COR-L47 (cell line): ENCODE results near the gene MMP12.
"Not testable (repeated sequence)": the region's sequence is repeated elsewhere in the genome, so short reads cannot be mapped to it uniquely, and the experiment has no call there.

ENCODE experiments used
- DNase-seq: peaks from one replicate; lab custom pipeline; 2025; lab: John Stamatoyannopoulos, UW

Gene MMP12

DNA sequence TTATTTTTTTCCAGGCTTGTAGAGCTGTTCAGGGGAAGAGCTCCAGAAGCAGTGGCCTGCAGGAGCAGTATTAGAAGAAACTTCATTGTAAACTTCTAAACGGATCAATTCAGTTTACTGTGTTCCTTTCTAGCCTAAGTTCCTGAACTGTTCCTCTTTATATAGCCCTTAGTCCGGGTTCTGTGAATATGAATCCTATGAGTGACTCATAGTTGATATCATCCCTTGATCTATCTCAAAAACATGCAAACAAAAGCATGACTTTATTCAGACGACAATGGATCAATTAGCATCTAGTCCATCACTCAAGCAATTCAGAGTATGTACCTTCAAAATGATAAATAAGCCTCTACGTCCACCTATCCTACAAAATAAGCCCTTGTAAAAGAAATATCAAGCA is at the start of gene MMP12:
TSS of gene MMP12 (minus strand) at position 131 of the 400 bp plus-strand sequence. CDS start at position 86, 45 bp downstream.
- no peak for DNase-seq

DNA sequence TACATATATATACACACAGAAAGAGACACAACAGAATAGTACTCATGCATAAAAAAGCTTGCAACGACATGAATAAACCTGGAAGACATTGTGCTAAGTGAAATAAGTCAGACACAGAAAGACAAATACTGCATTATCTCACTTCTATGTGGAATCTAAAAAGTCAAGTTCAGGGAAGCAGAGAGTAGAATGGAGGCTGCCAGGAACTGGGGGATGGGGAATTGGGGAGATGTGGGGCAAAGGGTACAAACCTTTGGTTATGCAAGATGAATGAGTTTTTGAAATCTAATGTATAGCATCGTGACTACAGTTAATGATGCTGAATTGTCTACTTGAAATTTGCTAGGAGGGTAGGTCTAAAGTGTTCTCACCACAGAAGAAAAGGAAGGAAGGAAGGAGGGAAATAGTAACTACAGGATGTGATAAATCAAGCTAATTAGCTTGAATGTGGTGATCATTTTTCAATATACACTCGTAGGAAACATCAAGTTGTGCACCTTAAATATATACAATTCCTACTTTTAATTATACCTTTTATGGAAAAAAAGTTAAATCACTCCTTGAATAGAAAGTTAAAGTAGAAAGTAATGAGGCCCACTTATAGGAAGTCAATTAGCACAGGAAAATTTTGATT is 46.9 kb upstream of the MMP12 start:
- no peak for DNase-seq

DNA sequence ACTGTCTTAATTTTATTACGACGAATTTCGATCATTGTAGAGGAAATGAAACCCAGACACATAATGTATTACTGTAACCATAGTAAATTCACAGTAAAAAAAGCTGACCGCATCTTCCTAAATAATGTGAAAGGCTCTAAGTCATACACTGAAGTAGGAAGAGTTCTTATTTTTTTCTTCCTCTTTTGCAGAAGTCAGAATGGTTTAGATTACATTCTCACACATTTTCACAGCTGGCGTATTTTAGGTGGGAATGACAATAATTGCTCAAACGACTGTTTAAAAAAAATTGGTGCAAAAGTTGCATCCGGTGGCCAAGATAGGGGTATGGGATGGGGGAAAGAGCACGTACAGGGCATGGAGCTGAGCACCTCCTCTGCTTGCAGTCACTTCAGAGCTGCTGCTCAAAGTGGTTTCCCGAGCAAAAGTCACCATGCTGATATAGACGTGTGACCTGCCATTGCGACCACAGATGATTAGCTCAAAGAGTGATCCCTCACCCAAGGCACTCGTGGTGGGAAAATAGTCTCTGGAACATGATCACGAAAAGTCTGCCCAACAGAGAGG is 45.4 kb upstream of the MMP12 start:
- no peak for DNase-seq

DNA sequence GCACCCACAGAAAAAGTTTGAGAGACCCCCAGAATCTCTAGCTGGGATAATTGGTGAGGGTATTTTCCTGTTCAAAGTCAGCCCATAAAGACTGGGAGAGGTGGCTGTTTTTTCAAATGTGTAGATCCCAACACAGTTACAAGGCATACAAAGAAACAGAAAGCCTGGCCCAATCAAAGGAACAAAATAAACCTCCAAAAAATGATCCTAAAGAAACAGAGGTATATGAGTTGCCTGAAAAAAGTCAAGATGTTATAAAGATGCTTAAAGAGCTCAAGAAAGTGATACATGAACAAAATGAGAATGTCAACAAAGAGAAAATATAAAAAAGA is 40.2 kb upstream of the MMP12 start:
- no peak for DNase-seq

DNA sequence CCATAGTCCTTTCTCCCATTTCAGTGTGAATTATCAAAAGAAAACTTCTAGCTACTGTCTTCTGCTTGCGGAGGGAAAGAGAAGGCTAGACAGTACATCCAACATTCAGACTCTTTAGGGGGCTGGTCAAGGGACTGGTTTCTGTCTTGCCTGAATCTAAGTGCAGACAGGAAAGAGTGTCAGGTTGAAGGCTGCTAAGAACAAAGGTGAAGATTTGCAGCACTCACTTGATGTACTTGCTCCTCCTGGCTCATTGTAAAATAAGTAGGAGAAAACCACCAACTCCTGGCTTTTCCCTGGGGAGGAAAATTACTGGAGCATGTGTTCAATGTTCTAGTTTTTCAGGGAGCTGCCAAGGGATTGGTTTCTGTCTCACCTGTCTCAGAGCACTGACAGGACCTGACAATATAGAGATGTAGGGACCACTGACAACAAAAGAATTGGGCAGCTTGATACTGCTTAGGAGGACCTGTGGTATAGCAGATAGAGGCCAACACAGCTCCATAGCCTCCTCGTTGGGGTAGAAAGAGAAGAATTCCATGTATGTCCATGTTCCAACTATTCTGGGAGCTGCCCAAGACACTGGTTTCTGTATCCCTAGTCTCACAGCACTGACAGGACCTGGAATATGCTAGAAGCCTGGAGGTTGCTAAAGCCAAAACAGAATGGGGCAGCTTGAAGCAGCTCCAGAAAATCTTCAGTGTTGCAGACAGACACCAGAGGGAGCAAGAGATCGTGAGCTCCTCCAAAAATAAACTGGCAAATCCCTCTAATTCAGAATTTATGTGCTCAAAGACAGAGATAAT is 39.7 kb upstream of the MMP12 start:
- DNase-seq: no peak

DNA sequence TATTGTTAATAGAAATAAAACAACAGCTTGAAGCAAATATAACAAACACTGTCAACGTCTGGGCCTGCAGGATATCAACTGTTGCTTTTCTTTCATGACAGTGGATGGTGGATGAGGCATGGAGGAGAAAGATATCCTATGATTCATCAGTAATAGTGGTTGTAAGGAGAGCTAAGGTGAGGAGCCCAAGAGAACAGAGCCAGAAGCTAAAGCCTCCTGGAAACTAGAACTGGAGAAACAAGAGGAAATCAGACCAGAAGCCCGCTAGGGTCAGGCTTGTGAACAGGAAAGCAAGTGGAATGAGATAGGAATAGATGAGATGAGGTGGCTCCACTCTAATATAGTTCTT is 37.7 kb upstream of the MMP12 start:
- DNase-seq: no peak

DNA sequence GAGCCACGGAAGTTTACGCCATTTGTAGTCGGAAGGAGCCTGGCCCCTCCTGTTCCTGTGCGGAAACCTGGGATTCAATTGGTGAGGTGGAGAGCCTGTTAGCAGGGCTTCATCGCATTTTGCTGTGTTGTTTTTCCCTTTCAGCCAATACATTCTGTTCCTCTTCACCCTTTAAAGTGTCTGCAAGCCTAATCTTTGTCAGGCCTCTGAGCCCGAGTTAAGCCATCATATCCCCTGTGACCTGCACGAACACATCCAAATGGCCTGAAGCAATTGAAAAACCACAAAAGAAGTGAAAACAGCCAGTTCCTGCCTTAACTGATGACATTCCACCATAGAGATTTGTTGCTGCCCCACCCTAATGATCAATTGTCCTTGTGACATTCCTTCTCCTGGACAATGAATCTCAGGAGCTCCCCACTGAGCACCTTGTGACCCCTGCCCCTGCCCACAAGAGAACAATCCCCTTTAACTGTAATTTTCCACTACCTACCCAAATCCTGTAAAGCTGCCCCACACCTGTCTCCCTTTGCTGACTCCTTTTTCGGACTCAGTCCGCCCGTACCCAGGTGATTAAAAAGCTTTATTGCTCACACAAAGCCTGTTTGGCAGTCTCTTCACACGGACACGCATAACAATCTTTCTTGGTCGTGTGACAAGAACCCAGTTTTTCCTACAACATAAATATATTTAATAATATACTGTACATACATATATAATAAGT is 37.1 kb upstream of the MMP12 start:
- no peak for DNase-seq

DNA sequence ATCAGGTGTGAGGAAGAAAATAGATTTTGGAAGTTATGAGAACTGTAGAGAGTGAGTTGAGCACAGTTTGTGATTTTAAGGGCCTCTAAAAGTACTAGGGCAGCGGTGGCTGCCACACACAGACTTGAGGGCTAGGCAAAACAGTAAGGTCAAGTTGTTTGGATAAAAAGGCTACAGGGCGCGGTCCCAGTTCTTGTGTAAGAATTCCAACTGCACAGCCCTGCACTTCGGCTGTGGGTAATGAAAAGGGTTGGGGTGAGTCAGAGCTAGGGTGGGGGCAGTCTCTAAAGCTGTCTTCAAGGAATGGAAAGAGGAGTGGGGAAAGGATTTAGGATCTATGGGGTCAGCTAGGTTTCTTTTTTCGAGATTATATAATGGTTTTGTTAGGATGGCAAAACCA is 31.1 kb upstream of the MMP12 start:
- DNase-seq: not testable (repeated sequence)

DNA sequence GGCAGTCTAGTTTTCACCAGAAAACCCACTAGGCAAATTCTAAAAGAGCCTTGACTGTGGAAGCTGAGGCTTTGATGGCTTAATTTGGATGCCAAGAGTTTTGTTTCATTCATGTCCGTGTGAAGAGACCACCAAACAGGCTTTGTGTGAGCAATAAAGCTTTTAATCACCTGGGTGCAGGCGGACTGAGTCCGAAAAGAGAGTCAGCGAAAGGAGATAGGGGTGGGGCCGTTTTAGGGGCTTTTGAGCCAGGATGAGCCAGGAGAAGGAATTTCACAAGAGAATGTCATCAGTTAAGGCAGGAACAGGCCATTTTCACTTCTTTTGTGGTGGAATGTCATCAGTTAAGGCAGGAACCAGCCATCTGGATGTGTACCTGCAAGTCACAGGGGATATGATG is 29.1 kb upstream of the MMP12 start:
- not testable (repeated sequence) for DNase-seq

DNA sequence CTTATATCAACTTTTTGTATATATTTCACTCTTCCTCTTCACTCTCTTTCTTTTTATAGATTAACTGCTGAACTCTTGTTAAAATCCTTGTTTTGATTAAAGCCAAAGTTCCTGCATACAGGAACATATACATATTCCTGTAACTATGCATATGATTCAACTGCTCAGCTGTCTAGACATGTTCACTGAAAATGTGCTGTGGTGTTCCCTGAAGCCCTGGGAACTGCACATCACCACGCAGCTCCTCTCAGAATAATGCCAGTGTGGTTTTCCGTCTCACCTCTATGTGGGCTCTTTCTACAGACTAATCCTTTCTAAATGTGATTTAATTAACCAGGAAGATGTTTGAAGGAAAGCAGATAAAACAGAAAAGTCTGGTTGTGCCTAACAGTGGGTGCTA is 25.6 kb upstream of the MMP12 start:
- no peak for DNase-seq

DNA sequence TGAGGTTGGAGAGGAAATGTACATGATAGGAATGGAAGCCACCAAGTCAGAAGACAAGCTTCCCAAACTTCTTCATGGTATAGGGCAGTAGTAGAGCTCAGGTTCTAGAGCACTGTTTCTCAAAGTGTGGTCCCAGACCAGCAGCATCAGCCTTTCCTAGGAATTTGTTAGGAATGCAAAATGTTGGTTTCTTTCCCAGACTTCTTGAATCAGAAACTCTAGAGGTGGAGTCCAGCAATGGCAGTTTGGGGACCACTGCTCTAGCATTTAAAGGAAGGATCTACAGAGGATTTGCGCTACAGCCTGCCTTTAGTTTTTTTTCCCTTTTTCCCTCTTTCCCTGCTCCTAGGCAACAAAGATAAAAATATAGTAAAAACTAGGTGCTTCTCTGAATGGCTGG is 17.0 kb upstream of the MMP12 start:
- DNase-seq: no peak

DNA sequence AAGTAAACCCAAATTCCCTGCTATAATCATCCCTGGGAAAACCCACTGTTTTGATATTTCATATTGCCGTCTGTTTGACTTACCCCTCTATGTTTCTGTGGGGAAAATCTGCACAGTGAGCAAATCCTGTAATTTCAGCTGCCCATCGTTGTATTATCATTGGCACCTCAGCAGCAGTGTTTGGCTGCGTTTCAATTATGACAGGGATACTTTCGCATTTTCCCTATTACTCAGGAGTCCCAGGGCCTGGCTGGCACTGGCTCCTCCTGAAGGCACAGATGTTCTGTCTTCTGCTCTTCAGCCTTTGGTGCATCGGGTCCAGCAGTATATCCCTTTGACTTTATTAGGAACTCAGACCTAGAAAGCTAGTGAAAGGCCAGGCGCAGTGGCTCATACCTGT is 12.2 kb upstream of the MMP12 start:
- peak; percentile 26 for DNase-seq

DNA sequence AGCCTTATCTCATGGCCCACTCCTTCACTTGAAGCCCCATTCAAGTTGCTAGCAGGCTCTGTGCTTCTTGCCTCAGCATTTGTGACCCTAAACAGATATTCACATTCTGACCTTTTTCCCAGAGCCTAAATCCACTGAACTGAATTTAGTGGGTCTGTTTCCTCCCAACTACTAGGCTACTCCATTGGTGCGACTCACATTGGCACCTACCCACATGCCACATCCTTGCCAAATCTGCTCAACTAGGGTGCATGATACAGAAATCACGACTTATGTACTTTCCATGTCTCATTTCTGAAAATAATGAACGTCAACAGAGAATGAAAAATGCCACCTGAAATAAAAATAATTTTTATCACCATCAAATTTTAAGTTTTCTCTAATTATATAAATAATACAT is 8.4 kb upstream of the MMP12 start:
- no peak for DNase-seq

DNA sequence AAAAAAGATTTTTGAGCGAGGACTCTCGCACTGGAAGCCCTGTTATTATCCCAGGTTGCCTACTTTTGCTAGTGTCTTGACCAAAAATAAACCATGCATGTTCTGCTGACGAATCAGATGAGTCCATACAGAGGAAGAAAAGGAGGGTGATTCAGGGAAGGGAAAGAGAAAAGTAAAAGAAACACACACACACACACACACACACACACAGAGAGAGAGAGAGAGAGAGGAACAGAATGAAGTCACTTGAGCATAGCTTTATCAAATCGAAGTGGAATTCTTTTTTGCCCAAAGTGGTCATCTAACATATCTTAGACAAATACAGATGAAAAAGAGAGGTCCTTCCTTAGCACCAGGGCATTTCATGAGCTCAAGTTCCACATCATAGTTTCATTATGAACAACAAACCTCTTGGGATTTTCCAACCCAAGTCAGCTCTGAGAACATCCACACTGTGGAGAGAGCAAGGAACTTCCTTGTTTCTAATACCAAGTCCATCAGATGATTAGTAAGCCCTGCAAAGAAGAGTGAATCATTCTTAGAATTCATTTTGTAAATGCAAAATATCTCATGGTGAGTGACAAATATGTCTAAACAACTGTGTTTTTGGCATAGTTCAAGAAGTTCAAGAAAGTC is 7.7 kb upstream of the MMP12 start:
- no peak for DNase-seq

DNA sequence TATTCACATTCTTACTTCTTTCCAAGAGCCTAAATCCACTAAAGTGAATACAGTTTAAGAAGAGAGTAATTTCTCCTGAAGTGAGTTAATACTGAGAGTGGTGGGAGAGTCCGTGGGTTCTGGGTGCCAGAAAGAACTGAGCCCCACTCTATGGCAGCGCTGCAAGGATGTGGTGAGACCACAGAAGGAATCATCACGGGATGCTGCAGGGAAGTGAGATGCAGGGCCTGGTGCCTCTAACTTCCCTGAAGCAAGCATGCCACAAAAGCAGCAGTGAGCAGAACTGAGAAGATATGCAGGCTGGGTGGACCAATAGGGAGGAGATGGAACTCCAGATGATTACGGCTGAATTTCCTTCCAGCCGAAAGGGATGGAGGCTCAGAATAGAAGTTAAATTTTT is 5.0 kb upstream of the MMP12 start:
- DNase-seq: no peak

DNA sequence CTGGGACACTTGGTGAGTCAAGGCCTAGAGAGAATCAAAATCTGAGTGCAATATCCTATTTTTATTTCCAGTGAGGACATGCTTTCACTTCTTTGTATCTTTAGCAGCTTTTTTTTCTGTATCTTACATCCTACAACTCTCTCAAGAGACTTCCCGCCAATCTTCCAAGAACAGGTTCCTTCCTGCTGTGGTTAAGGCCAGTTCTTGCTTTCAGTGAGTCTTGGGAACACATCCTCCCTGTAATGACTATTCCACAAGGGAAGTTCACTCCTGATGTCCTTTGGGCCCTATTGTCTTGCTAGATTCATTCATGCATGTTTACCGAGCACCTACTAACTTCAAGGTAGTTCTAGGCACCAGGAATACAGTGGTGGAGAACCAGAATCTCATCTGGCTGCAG is 3.8 kb upstream of the MMP12 start:
- DNase-seq: no peak

DNA sequence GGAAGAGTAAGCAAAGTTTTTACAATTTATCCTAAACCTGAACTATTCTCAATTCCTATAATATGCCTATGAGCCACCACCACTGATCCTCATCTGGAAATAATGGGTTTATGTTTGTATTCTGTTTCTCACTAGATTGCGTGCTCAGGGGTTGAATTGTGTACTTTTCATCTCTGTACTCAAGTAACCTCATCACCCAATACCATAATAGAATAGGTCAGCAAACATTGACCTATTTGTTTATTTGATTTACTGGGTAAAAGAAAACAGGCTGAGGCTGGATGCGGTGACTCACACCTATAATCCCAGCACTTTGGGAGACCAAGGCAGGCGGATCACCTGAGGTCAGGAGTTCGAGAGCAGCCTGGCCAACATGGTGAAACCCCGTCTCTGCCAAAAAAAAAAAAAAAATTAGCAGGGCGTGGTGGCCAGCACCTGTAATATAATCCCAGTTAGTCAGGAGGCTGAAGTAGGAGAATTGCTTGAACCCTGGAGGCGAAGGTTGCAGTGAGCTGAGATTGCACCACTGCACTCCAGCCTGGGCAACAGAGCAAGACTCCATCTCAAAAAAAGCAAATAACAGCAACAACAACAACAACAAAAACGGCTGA is 5.3 kb downstream of the MMP12 start:
- DNase-seq: not testable (repeated sequence)

DNA sequence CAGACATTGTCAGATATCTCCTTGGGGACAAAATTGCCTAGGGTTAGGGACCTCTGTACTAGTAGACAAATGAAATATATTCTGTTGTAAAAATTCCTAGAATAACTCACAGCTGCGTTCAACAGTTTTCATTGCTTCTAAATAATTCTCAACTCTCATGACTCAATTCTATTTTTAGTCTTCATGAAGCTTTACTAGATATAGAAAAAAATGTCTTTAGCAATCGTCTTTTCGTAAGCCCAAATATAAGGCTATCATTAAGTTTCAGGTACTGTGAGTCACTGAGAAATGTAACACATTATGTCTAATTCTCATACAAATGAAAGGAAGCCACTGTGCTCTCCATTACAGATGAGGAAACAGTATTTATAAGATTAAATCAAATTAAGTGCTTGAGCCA is 6.4 kb downstream of the MMP12 start:
- DNase-seq: no peak

DNA sequence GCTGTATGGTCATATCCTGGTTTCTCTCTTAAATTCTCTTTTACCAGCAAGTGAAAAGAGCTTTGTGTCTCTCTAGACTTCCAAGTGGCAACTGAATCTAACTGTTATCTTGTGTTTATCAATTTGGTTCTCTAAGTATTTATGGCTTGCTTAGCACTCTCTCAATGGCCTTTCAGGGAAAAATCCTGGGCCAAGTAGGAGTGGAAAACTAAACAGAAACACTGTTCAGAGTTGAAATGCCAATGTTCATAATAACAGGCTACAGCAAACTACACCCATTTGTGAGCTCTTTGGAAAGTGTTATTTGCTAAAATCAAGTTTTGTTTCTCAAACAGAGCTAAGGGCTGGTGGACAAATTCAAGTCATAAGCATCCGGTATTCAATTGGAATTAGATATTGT is 10.1 kb downstream of the MMP12 start:
- no peak for DNase-seq

DNA sequence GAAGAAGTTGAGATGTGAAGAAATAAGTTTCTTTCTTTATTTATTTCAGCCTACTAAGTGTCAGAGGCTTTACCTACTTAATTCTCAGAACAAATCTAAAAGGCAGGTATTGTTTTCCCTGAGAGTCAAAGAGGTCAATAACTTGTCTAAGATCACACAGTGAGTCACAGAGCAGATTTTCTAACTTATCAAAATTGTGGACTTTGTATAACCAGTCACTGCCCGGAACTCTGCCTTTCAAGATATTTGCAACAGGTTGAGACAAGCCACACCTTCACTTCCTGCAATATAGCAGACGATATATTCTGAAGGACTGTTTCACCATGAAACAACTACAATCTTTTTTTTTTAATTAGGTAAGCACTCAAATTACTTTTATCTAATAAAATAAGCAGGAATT is 20.8 kb downstream of the MMP12 start:
- no peak for DNase-seq

DNA sequence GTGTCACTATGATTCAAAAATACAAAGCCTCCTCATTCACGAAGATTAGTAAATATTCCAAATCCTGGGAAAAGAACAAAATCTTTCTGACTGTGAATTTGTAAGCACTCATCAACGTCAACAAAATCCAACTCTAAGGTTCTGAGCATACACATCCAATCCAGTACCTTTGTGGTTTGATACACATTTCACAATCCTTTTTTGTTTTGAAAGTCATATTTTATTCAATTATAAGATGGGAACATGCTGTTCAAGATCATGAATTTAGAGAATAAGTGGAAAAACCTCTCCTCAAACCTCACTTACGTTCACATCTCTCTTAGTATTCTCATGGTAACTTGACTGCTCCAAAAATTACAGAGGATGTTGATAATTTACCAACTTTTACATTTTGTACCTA is 21.7 kb downstream of the MMP12 start:
- no peak for DNase-seq
